HepG2 (cell line): ENCODE measurements around the gene TMEM221. TPM values are rescaled to one million over a fixed set of nuclear protein-coding genes. Genes with fewer than 3 reads are reported as not detected.
A peak's percentile ranks its signal among the peaks of the same experiment; 100 is the strongest.

ENCODE experiments used
- EEA1 ChIP-seq: sonication (generic); formaldehyde crosslinking; IDR thresholded peaks from 2 replicates; pipeline ENCODE4 v1.5.1; 2020; ENCODE audit warnings: mild to moderate bottlenecking, missing genetic modification reagents, borderline replicate concordance
- GPN1 ChIP-seq: sonication (generic); formaldehyde crosslinking; IDR thresholded peaks from 2 replicates; pipeline ENCODE4 v1.5.1; 2020; ENCODE audit warnings: missing genetic modification reagents, borderline replicate concordance
- HDAC2 ChIP-seq: sonication (generic); formaldehyde crosslinking; IDR thresholded peaks from 2 replicates; pipeline ENCODE4 v1.4.0; 2020; ENCODE audit warnings: missing genetic modification reagents
- HNRNPL ChIP-seq: fragments of 200-400 bp; formaldehyde crosslinking; IDR thresholded peaks from 2 replicates; pipeline ENCODE4 v1.6.1; 2017; ENCODE audit warnings: mild to moderate bottlenecking, low read depth, low read length
- KAT7 ChIP-seq: IDR thresholded peaks from 2 replicates; pipeline ENCODE4 v1.6.1; 2018; ENCODE audit warnings: borderline replicate concordance, missing compliant biosample characterization
- KLF11 ChIP-seq: IDR thresholded peaks from 2 replicates; pipeline ENCODE4 v1.6.1; 2016; ENCODE audit warnings: missing compliant biosample characterization
- MTA3 ChIP-seq: sonication (generic); formaldehyde crosslinking; IDR thresholded peaks from 2 replicates; pipeline ENCODE4 v1.4.0; 2020; ENCODE audit warnings: missing genetic modification reagents
- PAXIP1 ChIP-seq: sonication (generic); formaldehyde crosslinking; conservative IDR thresholded peaks from 2 replicates; pipeline ENCODE4 v1.4.0; 2020; ENCODE audit warnings: mild to moderate bottlenecking, missing genetic modification reagents, moderate library complexity
- RFX5 ChIP-seq: IDR thresholded peaks from 2 replicates; pipeline ENCODE4 v1.6.1; 2011; ENCODE audit warnings: low read depth, low read length, improper control_type of control experiment
- RFXANK ChIP-seq: IDR thresholded peaks from 2 replicates; pipeline ENCODE4 v1.6.1; 2016
- SUZ12 ChIP-seq: fragments of 150-350 bp; IDR thresholded peaks from 2 replicates; pipeline ENCODE4 v1.6.1; 2014; ENCODE audit warnings: low read depth, low read length
- TBL1XR1 ChIP-seq: fragments of 150-350 bp; IDR thresholded peaks from 2 replicates; pipeline ENCODE4 v1.6.1; 2014; ENCODE audit warnings: borderline replicate concordance, low read length; ENCODE audit not compliant: partially characterized antibody
- TMF1 ChIP-seq: sonication (generic); formaldehyde crosslinking; IDR thresholded peaks from 2 replicates; pipeline ENCODE4 v1.8.1; 2022; ENCODE audit warnings: low read depth, missing genetic modification reagents
- XBP1 ChIP-seq: sonication (generic); formaldehyde crosslinking; IDR thresholded peaks from 2 replicates; pipeline ENCODE4 v1.5.0; 2020; ENCODE audit warnings: missing genetic modification reagents
- ZFP1 ChIP-seq: IDR thresholded peaks from 2 replicates; pipeline ENCODE4 v1.6.1; 2016
- ZFP41 ChIP-seq: sonication (generic); formaldehyde crosslinking; IDR thresholded peaks from 2 replicates; pipeline ENCODE4 v1.4.0; 2020; ENCODE audit warnings: mild to moderate bottlenecking, missing genetic modification reagents, borderline replicate concordance
- ZMYM3 ChIP-seq: sonication (generic); formaldehyde crosslinking; IDR thresholded peaks from 2 replicates; pipeline ENCODE4 v1.5.1; 2020; ENCODE audit warnings: mild to moderate bottlenecking, missing genetic modification reagents
- ZNF180 ChIP-seq: sonication (generic); formaldehyde crosslinking; IDR thresholded peaks from 2 replicates; pipeline ENCODE4 v1.4.0; 2020; ENCODE audit warnings: low read depth, missing genetic modification reagents, borderline replicate concordance
- ZNF329 ChIP-seq: sonication (generic); formaldehyde crosslinking; IDR thresholded peaks from 2 replicates; pipeline ENCODE4 v1.9.0; 2021; ENCODE audit warnings: low read depth, mild to moderate bottlenecking, missing genetic modification reagents
- ZNF552 ChIP-seq: sonication (generic); formaldehyde crosslinking; IDR thresholded peaks from 2 replicates; pipeline ENCODE4 v1.9.0; 2022; ENCODE audit warnings: missing genetic modification reagents, mild to moderate bottlenecking, borderline replicate concordance
- ZNF598 ChIP-seq: sonication (generic); formaldehyde crosslinking; IDR thresholded peaks from 2 replicates; pipeline ENCODE4 v1.5.1; 2020; ENCODE audit warnings: mild to moderate bottlenecking, missing genetic modification reagents, borderline replicate concordance
- ZNF615 ChIP-seq: sonication (generic); formaldehyde crosslinking; IDR thresholded peaks from 2 replicates; pipeline ENCODE4 v1.5.0; 2020; ENCODE audit warnings: mild to moderate bottlenecking, missing genetic modification reagents, borderline replicate concordance
- ZNF652 ChIP-seq: IDR thresholded peaks from 2 replicates; pipeline ENCODE4 v1.6.1; 2016; ENCODE audit warnings: low read depth, borderline replicate concordance
- ZNF879 ChIP-seq: sonication (generic); formaldehyde crosslinking; IDR thresholded peaks from 2 replicates; pipeline ENCODE4 v1.8.1; 2023; ENCODE audit warnings: missing genetic modification reagents
- polyA plus RNA-seq, 8 experiments: library from polyadenylated mRNA; depleted of rRNA in 3 of 8; stranded (reverse) in 7 of 8; unstranded in 1 of 8; fragments of >200 nt; fragmentation: Illumina TruSeq in 4 of 8; extraction: Trizol in 4 of 8; gene quantifications; 2 replicates each; pipeline versions ENCODE4 v1.2.1 to v1.2.3, GENCODE V29; 2011 to 2016; ENCODE audit warnings: low read depth in 4 of 8, missing spikeins in 1 of 8, mixed read lengths in 1 of 8; ENCODE audit not compliant: insufficient read depth in 1 of 8
- total RNA-seq, 5 experiments: library from RNA; depleted of rRNA; stranded (reverse); fragments of >200 nt; fragmentation: Illumina TruSeq; extraction: Trizol; gene quantifications; 2 replicates each; pipeline ENCODE4 v1.2.3, GENCODE V29; 2016; ENCODE audit warnings: low read depth in 1 of 5
- TF ChIP-seq, protein P1 (sequence below): sonication (generic); formaldehyde crosslinking; IDR thresholded peaks from 2 replicates; pipeline ENCODE4 v1.8.0; 2022; ENCODE audit warnings: mild to moderate bottlenecking, missing genetic modification reagents, moderate library complexity
- TF ChIP-seq, protein P2 (sequence below): sonication (generic); formaldehyde crosslinking; IDR thresholded peaks from 2 replicates; pipeline ENCODE4 v1.5.0; 2020; ENCODE audit warnings: mild to moderate bottlenecking, missing genetic modification reagents

Gene TMEM221
- total and polyA plus RNA-seq, 2 of the 13 experiments (the other 11 are each of a cell fraction or from before 2014, with no cell fraction given) = 0.33 to 0.77 TPM

- peak; percentile 91 for TF ChIP-seq ZNF329 (CRISPR knock-in tag)
- no peak for TF ChIP-seq ZNF879 (CRISPR knock-in tag)
- TF ChIP-seq KAT7 = peak; percentile 61; the same call in 1 of the 2 replicates
- no peak for TF ChIP-seq RFXANK
- TF ChIP-seq SUZ12 = no peak
- no peak for TF ChIP-seq ZNF615 (CRISPR knock-in tag)
- no peak for TF ChIP-seq EEA1
- peak; percentile 32; the same call in 1 of the 2 replicates for TF ChIP-seq PAXIP1 (CRISPR knock-in tag)
- TF ChIP-seq XBP1 (CRISPR knock-in tag) = no peak
- TF ChIP-seq ZNF552 = no peak
- peak; percentile 72 for TF ChIP-seq HDAC2 (CRISPR knock-in tag)
- peak; percentile 62; the same call in 1 of the 2 replicates for TF ChIP-seq ZNF598 (CRISPR knock-in tag)
- no peak for TF ChIP-seq ZMYM3
- no peak for TF ChIP-seq HNRNPL
- TF ChIP-seq MTA3 (CRISPR knock-in tag) = no peak
- no peak for TF ChIP-seq TBL1XR1
- TF ChIP-seq GPN1 = no peak
- TF ChIP-seq, protein P1, sequence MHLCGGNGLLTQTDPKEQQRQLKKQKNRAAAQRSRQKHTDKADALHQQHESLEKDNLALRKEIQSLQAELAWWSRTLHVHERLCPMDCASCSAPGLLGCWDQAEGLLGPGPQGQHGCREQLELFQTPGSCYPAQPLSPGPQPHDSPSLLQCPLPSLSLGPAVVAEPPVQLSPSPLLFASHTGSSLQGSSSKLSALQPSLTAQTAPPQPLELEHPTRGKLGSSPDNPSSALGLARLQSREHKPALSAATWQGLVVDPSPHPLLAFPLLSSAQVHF = no peak
- peak; percentile 68; the same call in 1 of the 2 replicates for TF ChIP-seq TMF1 (CRISPR knock-in tag)
- no peak for TF ChIP-seq ZNF180
- no peak for TF ChIP-seq RFX5
- TF ChIP-seq, protein P2, sequence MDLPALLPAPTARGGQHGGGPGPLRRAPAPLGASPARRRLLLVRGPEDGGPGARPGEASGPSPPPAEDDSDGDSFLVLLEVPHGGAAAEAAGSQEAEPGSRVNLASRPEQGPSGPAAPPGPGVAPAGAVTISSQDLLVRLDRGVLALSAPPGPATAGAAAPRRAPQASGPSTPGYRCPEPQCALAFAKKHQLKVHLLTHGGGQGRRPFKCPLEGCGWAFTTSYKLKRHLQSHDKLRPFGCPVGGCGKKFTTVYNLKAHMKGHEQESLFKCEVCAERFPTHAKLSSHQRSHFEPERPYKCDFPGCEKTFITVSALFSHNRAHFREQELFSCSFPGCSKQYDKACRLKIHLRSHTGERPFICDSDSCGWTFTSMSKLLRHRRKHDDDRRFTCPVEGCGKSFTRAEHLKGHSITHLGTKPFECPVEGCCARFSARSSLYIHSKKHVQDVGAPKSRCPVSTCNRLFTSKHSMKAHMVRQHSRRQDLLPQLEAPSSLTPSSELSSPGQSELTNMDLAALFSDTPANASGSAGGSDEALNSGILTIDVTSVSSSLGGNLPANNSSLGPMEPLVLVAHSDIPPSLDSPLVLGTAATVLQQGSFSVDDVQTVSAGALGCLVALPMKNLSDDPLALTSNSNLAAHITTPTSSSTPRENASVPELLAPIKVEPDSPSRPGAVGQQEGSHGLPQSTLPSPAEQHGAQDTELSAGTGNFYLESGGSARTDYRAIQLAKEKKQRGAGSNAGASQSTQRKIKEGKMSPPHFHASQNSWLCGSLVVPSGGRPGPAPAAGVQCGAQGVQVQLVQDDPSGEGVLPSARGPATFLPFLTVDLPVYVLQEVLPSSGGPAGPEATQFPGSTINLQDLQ (CRISPR knock-in tag) = no peak
- no peak for TF ChIP-seq ZFP1 (CRISPR knock-in tag)
- no peak for TF ChIP-seq KLF11 (CRISPR knock-in tag)
- TF ChIP-seq ZFP41 = no peak
- TF ChIP-seq ZNF652 (CRISPR knock-in tag) = no peak
Measured at GRCh38 chr19:17405250-17406045, 43.0 kb downstream of the TMEM221 start, which contains the start of gene BST2 (continued).
